Spleen (tissue), 7 donors: Measurements from ENCODE around the gene RHBDL3.

ENCODE experiments used
- CTCF ChIP-seq, 11 experiments: fragments of 200-600 bp in 7 of 11; fragments of 450-650 bp in 4 of 11; sonication (generic) in 4 of 11; IDR thresholded peaks in 8 of 11; conservative IDR thresholded peaks in 3 of 11; 1 replicate in 7 of 11; 2 replicates in 4 of 11; pipeline versions ENCODE4 v1.4.0 to v1.8.0; 2016 to 2021; ENCODE audit warnings: antibody characterized with exemption in 11 of 11, inconsistent platforms in 4 of 11, mild to moderate bottlenecking in 1 of 11
- POLR2AphosphoS5 ChIP-seq, 3 donors: sonication (generic); formaldehyde crosslinking; IDR thresholded peaks; one replicate each; pipeline ENCODE4 v1.5.1; 2017; ENCODE audit warnings: antibody characterized with exemption in 3 of 3
- donor health status: DM: no; HTN: no; CAD: no; lungs with moderate emphysema.
- donor health status: DM: no; HTN: no; CAD: no.
- donor health status: DM: no; HTN: no; CAD: no.

- no peak for TF ChIP-seq CTCF (IDR thresholded peaks at IDR 0.05 in 8 of 11, conservative IDR thresholded peaks at IDR 0.05 in 3 of 11)
- TF ChIP-seq POLR2AphosphoS5 (IDR thresholded peaks at IDR 0.05), result no peak
Observed at GRCh38 chr17:32323811-32324491, 58.3 kb downstream of the RHBDL3 start.
